Fibroblast of villous mesenchyme (primary cell): ENCODE data around the gene MDFIC. TPM values are rescaled to one million over a fixed set of nuclear protein-coding genes. Genes with fewer than 3 reads are reported as not detected.

ENCODE experiments used
- DNase-seq: peaks from one replicate; pipeline ENCODE4 v3.0.0-alpha.2; 2010; ENCODE audit warnings: low read depth
- H3K4me3 ChIP-seq: 2 replicates; pipeline ENCODE4 v1.5.1; 2011; ENCODE audit warnings: low read depth, mild to moderate bottlenecking, low read length
- CTCF ChIP-seq: IDR thresholded peaks from 2 replicates; pipeline ENCODE4 v1.5.1; 2012; ENCODE audit warnings: low read depth, mild to moderate bottlenecking, low read length; ENCODE audit not compliant: insufficient read depth
- total RNA-seq: library from RNA; depleted of rRNA; stranded (reverse); fragments of >200 nt; gene quantifications from 2 replicates; pipeline ENCODE4 v1.2.3, GENCODE V29; 2012

MDFIC gene
- total RNA-seq, 1 donor, result 39.3 TPM

GRCh38 chr7:114957444-114957843 is 35.5 kb downstream of the MDFIC start:
- DNase-seq, result no peak
- no peak for TF ChIP-seq CTCF
- H3K4me3 ChIP-seq, result no peak overlapping the region

GRCh38 chr7:114959931-114960330 is 38.0 kb downstream of the MDFIC start:
- H3K4me3 ChIP-seq, result no peak overlapping the region
- TF ChIP-seq CTCF, result no peak
- DNase-seq, result no peak

GRCh38 chr7:114962441-114962840 is 40.5 kb downstream of the MDFIC start:
- DNase-seq, result no peak
- TF ChIP-seq CTCF, result no peak
- H3K4me3 ChIP-seq, result no peak overlapping the region

- no peak for DNase-seq
- TF ChIP-seq CTCF, result no peak
- H3K4me3 ChIP-seq, result no peak overlapping the region
These were observed 44.3 kb downstream of the MDFIC start for GRCh38 chr7:114966156-114966555.

- DNase-seq, result no peak
- no peak for TF ChIP-seq CTCF
- no peak overlapping the region for H3K4me3 ChIP-seq
These were observed 47.2 kb downstream of the MDFIC start for GRCh38 chr7:114969096-114969495.

- H3K4me3 ChIP-seq, result no peak overlapping the region
- TF ChIP-seq CTCF, result no peak
- DNase-seq, result no peak
These were observed 48.4 kb downstream of the MDFIC start for GRCh38 chr7:114970308-114970707.

GRCh38 chr7:114970732-114971131 is 48.8 kb downstream of the MDFIC start:
- no peak for TF ChIP-seq CTCF
- H3K4me3 ChIP-seq, result no peak overlapping the region
- no peak for DNase-seq
